OCI-LY7 (cell line): ENCODE results near the gene IRX2.

Experiments used
- CTCF ChIP-seq: fragments of 200-600 bp; sonication (generic); conservative IDR thresholded peaks from 2 replicates; pipeline ENCODE4 v1.5.1; 2014; ENCODE audit warnings: mild to moderate bottlenecking, antibody characterized with exemption, low read length, moderate library complexity, mixed read lengths
- EZH2phosphoT487 ChIP-seq: fragments of 200-600 bp; sonication (generic); IDR thresholded peaks from 2 replicates; pipeline ENCODE4 v1.6.1; 2018; ENCODE audit warnings: low read depth, borderline replicate concordance, mild to moderate bottlenecking, mixed run types, antibody characterized with exemption, low read length, moderate library complexity, mixed read lengths

GRCh38 chr5:2759091-2759490 is 7.6 kb upstream of the IRX2 start:
- no peak for TF ChIP-seq CTCF
- no peak for TF ChIP-seq EZH2phosphoT487
